ENCODE data around the gene DIAPH3.

The DIAPH3 gene

GRCh38 chr13:59867867-59868266 lies 295.9 kb downstream of the DIAPH3 start:
- DNase-seq (ENCODE audit: low spot score), result no peak

GRCh38 chr13:59865398-59865797 lies 298.3 kb downstream of the DIAPH3 start:
- DNase-seq (ENCODE audit: low spot score), result no peak

GRCh38 chr13:59863621-59864020 lies 300.1 kb downstream of the DIAPH3 start:
- no peak for DNase-seq (ENCODE audit: low spot score)

GRCh38 chr13:59861676-59862075 lies 302.1 kb downstream of the DIAPH3 start:
- no peak for DNase-seq (ENCODE audit: low spot score)

- no peak for DNase-seq (ENCODE audit: low spot score)
These were observed 307.4 kb downstream of the DIAPH3 start for GRCh38 chr13:59856281-59856810.

GRCh38 chr13:59846845-59847620 lies 316.7 kb downstream of the DIAPH3 start:
- no peak for DNase-seq (ENCODE audit: low spot score)

- DNase-seq (ENCODE audit: low spot score), result no peak
These were observed 320.7 kb downstream of the DIAPH3 start for GRCh38 chr13:59843040-59843439.

GRCh38 chr13:59842507-59842906 lies 321.2 kb downstream of the DIAPH3 start:
- DNase-seq (ENCODE audit: low spot score), result no peak

GRCh38 chr13:59839186-59839585 lies 324.5 kb downstream of the DIAPH3 start:
- DNase-seq (ENCODE audit: low spot score), result no peak

- no peak for DNase-seq (ENCODE audit: low spot score)
These were observed 326.6 kb downstream of the DIAPH3 start for GRCh38 chr13:59837101-59837500.

GRCh38 chr13:59835569-59835968 lies 328.2 kb downstream of the DIAPH3 start:
- DNase-seq (ENCODE audit: low spot score), result no peak

GRCh38 chr13:59834801-59835200 lies 328.9 kb downstream of the DIAPH3 start:
- no peak for DNase-seq (ENCODE audit: low spot score)

GRCh38 chr13:59829690-59830089 lies 334.0 kb downstream of the DIAPH3 start:
- DNase-seq (ENCODE audit: low spot score), result no peak

GRCh38 chr13:59823486-59823885 lies 340.2 kb downstream of the DIAPH3 start:
- no peak for DNase-seq (ENCODE audit: low spot score)

GRCh38 chr13:59809564-59809963 lies 354.2 kb downstream of the DIAPH3 start:
- DNase-seq (ENCODE audit: low spot score), result no peak

- no peak for DNase-seq (ENCODE audit: low spot score)
These were observed 356.9 kb downstream of the DIAPH3 start for GRCh38 chr13:59806801-59807200.

- DNase-seq (ENCODE audit: low spot score), result no peak
These were observed 362.4 kb downstream of the DIAPH3 start for GRCh38 chr13:59801107-59801880.

GRCh38 chr13:59793107-59793506 lies 370.6 kb downstream of the DIAPH3 start:
- no peak for DNase-seq (ENCODE audit: low spot score)

GRCh38 chr13:59790626-59791025 lies 373.1 kb downstream of the DIAPH3 start:
- DNase-seq (ENCODE audit: low spot score), result no peak

- no peak for DNase-seq (ENCODE audit: low spot score)
These were observed 374.2 kb downstream of the DIAPH3 start for GRCh38 chr13:59789558-59789957.

GRCh38 chr13:59787679-59788078 lies 376.0 kb downstream of the DIAPH3 start:
- no peak for DNase-seq (ENCODE audit: low spot score)

- no peak for DNase-seq (ENCODE audit: low spot score)
These were observed 381.0 kb downstream of the DIAPH3 start for GRCh38 chr13:59782696-59783095.

GRCh38 chr13:59780058-59780457 lies 383.7 kb downstream of the DIAPH3 start:
- no peak for DNase-seq (ENCODE audit: low spot score)

Measured in germinal center (tissue), 1 donor.